Gastrocnemius medialis (tissue), 4 donors: ENCODE results near the gene MUC2. TPM values are rescaled to one million over a fixed set of nuclear protein-coding genes. Genes with fewer than 3 reads are reported as not detected.

Experiments
- ATAC-seq, 2 donors: fragments of 150-250 bp; one replicate each; pipeline ENCODE4 v1.9.1; 2016
- DNase-seq, 2 donors: peaks; one replicate each; pipeline ENCODE4 v3.0.0-alpha.2; 2019
- H3K27ac ChIP-seq, 4 donors: fragments of 200-600 bp; sonication (generic); 1 replicate in 1 of 4; 2 replicates in 3 of 4; pipeline ENCODE4 v1.5.1; 2016 to 2018; ENCODE audit warnings: mild to moderate bottlenecking in 2 of 4, moderate library complexity in 1 of 4
- H3K27me3 ChIP-seq, 3 donors: fragments of 200-600 bp; sonication (generic) in 2 of 3; 1 replicate in 1 of 3; 2 replicates in 2 of 3; pipeline versions ENCODE4 v1.5.1 to v1.6.0; 2016 to 2019; ENCODE audit warnings: mild to moderate bottlenecking in 1 of 3, moderate library complexity in 1 of 3
- H3K36me3 ChIP-seq, 2 donors: fragments of 200-600 bp; sonication (generic) in 1 of 2; one replicate each; pipeline ENCODE4 v1.5.1; 2017 to 2018
- H3K4me1 ChIP-seq, 2 donors: fragments of 200-600 bp; sonication (generic) in 1 of 2; one replicate each; pipeline ENCODE4 v1.5.1; 2016 to 2017; ENCODE audit warnings: mild to moderate bottlenecking in 2 of 2
- H3K4me3 ChIP-seq, 4 donors: fragments of 200-600 bp; sonication (generic) in 3 of 4; 1 replicate in 1 of 4; 2 replicates in 3 of 4; pipeline ENCODE4 v1.5.1; 2016 to 2019; ENCODE audit warnings: mild to moderate bottlenecking in 2 of 4
- H3K9me3 ChIP-seq, 3 donors: fragments of 200-600 bp; sonication (generic) in 2 of 3; 1 replicate in 1 of 3; 2 replicates in 2 of 3; pipeline ENCODE4 v1.5.1; 2016 to 2019
- POLR2A ChIP-seq, 2 donors: fragments of 450-650 bp; IDR thresholded peaks; one replicate each; pipeline ENCODE4 v1.6.1; 2017; ENCODE audit warnings: antibody characterized with exemption in 2 of 2, mild to moderate bottlenecking in 2 of 2, moderate library complexity in 2 of 2
- in situ Hi-C, 4 donors: fragments of 200-750 bp; cut with MboI; loops; one replicate each; pipeline versions ENCODE4 v1.15.0 to v1.8.0; 2017; ENCODE audit warnings: low sequenced_read_pairs in 4 of 4
- intact Hi-C: fragments of 100-400 bp; cut with DNase I; formaldehyde crosslinking; loops from one replicate; pipeline ENCODE4 v1.15.1; 2023; ENCODE audit warnings: low total_unique reads
- total RNA-seq, 4 donors: library from RNA; depleted of rRNA; stranded (reverse); fragments of >200 nt; gene quantifications; one replicate each; pipeline versions ENCODE4 v1.1.0 to v1.2.3, GENCODE V29; 2016
- TF ChIP-seq, protein P1 (sequence below), 5 experiments: fragments of 450-650 bp in 3 of 5; fragments of 200-600 bp in 2 of 5; sonication (generic) in 2 of 5; IDR thresholded peaks in 4 of 5; conservative IDR thresholded peaks in 1 of 5; 1 replicate in 4 of 5; 2 replicates in 1 of 5; pipeline ENCODE4 v1.5.1; 2016 to 2019; ENCODE audit warnings: antibody characterized with exemption in 5 of 5, mild to moderate bottlenecking in 3 of 5, moderate library complexity in 3 of 5

MUC2 gene
- total RNA-seq, 4 donors from 2014 or later = 0.90 TPM; not detected in 3

GRCh38 chr11:1049431-1049891, 25.2 kb upstream of the MUC2 start:
- H3K36me3 ChIP-seq = no peaks in the 10 kb centered on the region
- no peak for ATAC-seq
- H3K4me1 ChIP-seq = no peaks in the 10 kb centered on the region
- intact Hi-C loops (no loop called here), in situ Hi-C loops (no loop called here)
- no peak overlapping the region for H3K27ac ChIP-seq
- peaks cover 20 to 40% (median 27%) of the 10 kb centered on the region in 3 donors for H3K27me3 ChIP-seq
- no peak for TF ChIP-seq POLR2A (IDR thresholded peaks at IDR 0.05)
- TF ChIP-seq, protein P1, sequence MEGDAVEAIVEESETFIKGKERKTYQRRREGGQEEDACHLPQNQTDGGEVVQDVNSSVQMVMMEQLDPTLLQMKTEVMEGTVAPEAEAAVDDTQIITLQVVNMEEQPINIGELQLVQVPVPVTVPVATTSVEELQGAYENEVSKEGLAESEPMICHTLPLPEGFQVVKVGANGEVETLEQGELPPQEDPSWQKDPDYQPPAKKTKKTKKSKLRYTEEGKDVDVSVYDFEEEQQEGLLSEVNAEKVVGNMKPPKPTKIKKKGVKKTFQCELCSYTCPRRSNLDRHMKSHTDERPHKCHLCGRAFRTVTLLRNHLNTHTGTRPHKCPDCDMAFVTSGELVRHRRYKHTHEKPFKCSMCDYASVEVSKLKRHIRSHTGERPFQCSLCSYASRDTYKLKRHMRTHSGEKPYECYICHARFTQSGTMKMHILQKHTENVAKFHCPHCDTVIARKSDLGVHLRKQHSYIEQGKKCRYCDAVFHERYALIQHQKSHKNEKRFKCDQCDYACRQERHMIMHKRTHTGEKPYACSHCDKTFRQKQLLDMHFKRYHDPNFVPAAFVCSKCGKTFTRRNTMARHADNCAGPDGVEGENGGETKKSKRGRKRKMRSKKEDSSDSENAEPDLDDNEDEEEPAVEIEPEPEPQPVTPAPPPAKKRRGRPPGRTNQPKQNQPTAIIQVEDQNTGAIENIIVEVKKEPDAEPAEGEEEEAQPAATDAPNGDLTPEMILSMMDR (IDR thresholded peaks at IDR 0.05 in 4 of 5, conservative IDR thresholded peaks at IDR 0.05 in 1 of 5) = no peak
- no peak overlapping the region for H3K4me3 ChIP-seq
- H3K9me3 ChIP-seq = no peaks in the 10 kb centered on the region
- peak in 1 of 2 donors; percentile 10 for DNase-seq

GRCh38 chr11:1049911-1050580, 24.6 kb upstream of the MUC2 start:
- TF ChIP-seq, protein P1 (IDR thresholded peaks at IDR 0.05 in 4 of 5, conservative IDR thresholded peaks at IDR 0.05 in 1 of 5) = no peak
- no peak for TF ChIP-seq POLR2A (IDR thresholded peaks at IDR 0.05)
- H3K4me1 ChIP-seq = no peaks in the 10 kb centered on the region
- H3K4me3 ChIP-seq = no peak overlapping the region
- intact Hi-C loops = loop anchor here (2.0 kb wide), 1 partner anchor 123 kb away; no protein-coding TSS in a partner anchor
- H3K27ac ChIP-seq = no peak overlapping the region
- H3K27me3 ChIP-seq = peaks cover 22 to 43% (median 29%) of the 10 kb centered on the region in 3 donors
- H3K9me3 ChIP-seq = no peaks in the 10 kb centered on the region
- H3K36me3 ChIP-seq = no peaks in the 10 kb centered on the region
- no peak for ATAC-seq
- in situ Hi-C loops = no loop called here
- DNase-seq = peak in 1 of 2 donors; percentile 12

- intact Hi-C loops = loop anchor here (1.0 to 2.0 kb wide), 2 partner anchors 124 to 202 kb away; no protein-coding TSS in a partner anchor
- peak; percentile 17 to 41 for DNase-seq
- peaks cover 26 to 43% (median 29%) of the 10 kb centered on the region in 3 donors for H3K27me3 ChIP-seq
Observed at GRCh38 chr11:1050581-1051355, 23.9 kb upstream of the MUC2 start.

GRCh38 chr11:1051356-1052132, 23.1 kb upstream of the MUC2 start:
- Histone ChIP-seq H3K36me3 (no peaks in the 10 kb centered on the region), H3K27ac (no peak overlapping the region), H3K4me1 (no peaks in the 10 kb centered on the region), H3K9me3 (no peaks in the 10 kb centered on the region), H3K27me3 (peaks cover 26 to 43% (median 29%) of the 10 kb centered on the region in 3 donors), H3K4me3 (no peak overlapping the region)
- DNase-seq (peak in 1 of 2 donors; percentile 8), ATAC-seq (no peak)
- no peak for TF ChIP-seq POLR2A (IDR thresholded peaks at IDR 0.05)
- TF ChIP-seq, protein P1 (IDR thresholded peaks at IDR 0.05 in 4 of 5, conservative IDR thresholded peaks at IDR 0.05 in 1 of 5) = peak in 2 of 5 experiments; percentile 5 to 18
- intact Hi-C loops (loop anchor here (1.0 to 2.0 kb wide), 2 partner anchors 125 to 203 kb away; no protein-coding TSS in a partner anchor), in situ Hi-C loops (no loop called here)

More at GRCh38 chr11:1050581-1051355, 23.9 kb upstream of the MUC2 start:
- no peak overlapping the region for H3K27ac ChIP-seq
- no peaks in the 10 kb centered on the region for H3K4me1 ChIP-seq
- no peak overlapping the region for H3K4me3 ChIP-seq
- TF ChIP-seq, protein P1 (IDR thresholded peaks at IDR 0.05 in 4 of 5, conservative IDR thresholded peaks at IDR 0.05 in 1 of 5) = peak; percentile 80 to 90 (median 88)
- no peak for TF ChIP-seq POLR2A (IDR thresholded peaks at IDR 0.05)
- H3K36me3 ChIP-seq = no peaks in the 10 kb centered on the region
- in situ Hi-C loops = no loop called here
- H3K9me3 ChIP-seq = no peaks in the 10 kb centered on the region
- ATAC-seq = peak; percentile 77 to 89
